Subcutaneous adipose tissue (tissue), 4 donors: ENCODE data around the gene STK32B. TPM values are rescaled to one million over a fixed set of nuclear protein-coding genes. Genes with fewer than 3 reads are reported as not detected.

Source experiments
- CTCF ChIP-seq: fragments of 450-650 bp; IDR thresholded peaks from one replicate; pipeline ENCODE4 v1.5.1; 2016; ENCODE audit warnings: low read depth, mild to moderate bottlenecking, control low read depth, antibody characterized with exemption, moderate library complexity
- total RNA-seq, 4 donors: library from RNA; depleted of rRNA; stranded (reverse); fragments of >200 nt; gene quantifications; one replicate each; pipeline ENCODE4 v1.1.0, GENCODE V29; 2016

Gene STK32B
- total RNA-seq, 4 donors from 2014 or later, result 1.3 to 3.2 (median 2.3) TPM

- no peak for TF ChIP-seq CTCF
Observed at GRCh38 chr4:5341526-5341925, 290.2 kb downstream of the STK32B start.

DNA sequence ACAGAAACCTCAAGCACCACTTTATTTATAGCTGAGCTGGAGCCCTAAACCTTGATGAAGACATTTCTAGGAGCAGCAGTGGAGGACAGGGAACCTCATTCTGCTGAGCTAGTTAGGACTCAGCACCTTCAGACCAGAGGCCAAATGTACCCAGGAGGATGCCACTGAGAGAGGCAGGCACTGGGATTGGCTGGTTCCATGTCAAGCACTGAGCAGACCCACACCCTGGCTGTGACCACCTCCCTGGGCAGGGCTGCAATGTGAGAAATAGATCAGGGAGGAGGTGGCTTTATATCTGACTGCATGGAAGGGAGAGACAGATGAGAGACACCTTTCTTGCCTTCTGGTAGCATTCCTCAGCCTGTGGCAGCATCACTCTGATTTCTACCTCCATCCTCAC is 304.6 kb downstream of the STK32B start:
- TF ChIP-seq CTCF, result no peak

DNA sequence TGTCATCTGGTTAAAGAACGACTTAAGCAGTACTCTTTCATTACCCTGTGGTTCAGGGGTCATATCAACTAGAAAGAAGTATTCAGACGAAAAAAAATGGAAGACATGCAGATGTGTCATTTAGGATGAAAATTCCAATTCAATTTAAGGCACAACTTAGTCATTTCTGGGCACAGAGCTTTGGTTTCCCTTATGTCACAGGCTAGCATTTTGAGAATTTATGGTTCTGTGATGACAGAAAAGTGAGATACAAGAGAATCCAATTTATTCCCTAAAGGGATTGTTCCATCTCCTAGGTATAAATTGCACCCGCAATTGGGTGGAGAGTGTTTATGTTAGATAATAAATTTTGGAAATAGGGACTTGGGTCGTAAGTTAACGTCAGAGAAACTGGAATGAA is 306.6 kb downstream of the STK32B start:
- TF ChIP-seq CTCF, result no peak

DNA sequence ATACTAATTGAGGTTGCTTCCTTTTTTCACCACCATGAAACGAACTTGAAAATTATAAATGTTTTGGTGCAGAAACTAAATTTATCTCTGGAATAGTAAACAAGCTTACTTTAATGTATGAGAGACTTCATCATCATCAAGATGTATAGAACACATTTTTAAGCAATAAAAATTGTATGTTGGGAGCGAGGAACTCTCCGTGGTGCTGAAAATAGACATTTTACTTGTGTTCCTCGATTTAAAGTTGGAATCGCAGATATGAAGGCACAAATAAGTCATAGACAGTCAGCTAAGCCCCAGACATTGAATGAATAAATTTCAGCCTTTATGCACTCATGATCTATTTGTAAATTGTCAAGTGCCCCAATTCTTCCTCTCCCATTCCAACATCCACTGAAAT is 310.7 kb downstream of the STK32B start:
- no peak for TF ChIP-seq CTCF

- TF ChIP-seq CTCF, result no peak
Observed at GRCh38 chr4:5364406-5364805, 313.1 kb downstream of the STK32B start.

- no peak for TF ChIP-seq CTCF
Observed at GRCh38 chr4:5365071-5366008, 314.1 kb downstream of the STK32B start.

DNA sequence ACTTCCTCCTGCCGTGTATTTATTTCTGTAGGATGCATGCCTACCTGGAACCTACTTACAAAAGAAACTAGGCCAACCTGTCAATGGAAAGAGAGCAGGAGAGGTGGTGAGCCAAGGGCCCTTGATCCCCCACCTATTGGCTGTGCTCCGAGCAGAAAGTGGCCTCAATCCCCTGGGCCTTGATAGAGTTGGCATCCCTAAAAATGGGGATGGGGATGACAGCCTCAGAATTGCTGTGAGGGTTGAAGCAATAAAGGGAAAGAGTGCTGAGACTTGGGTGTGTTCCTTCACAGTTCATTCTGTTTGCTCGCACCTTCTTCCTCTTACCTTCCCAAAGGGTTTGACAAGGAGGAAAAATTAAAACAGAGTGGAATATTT is 314.7 kb downstream of the STK32B start:
- no peak for TF ChIP-seq CTCF
